Measurements from ENCODE around the gene KRTAP5-5.

- no peak for TF ChIP-seq ESRRG (CRISPR knock-in tag; IDR thresholded peaks at IDR 0.05)
- TF ChIP-seq BACH2 (CRISPR knock-in tag; IDR thresholded peaks at IDR 0.05; ENCODE audit: borderline replicate concordance), result no peak
- no peak for TF ChIP-seq OSR1 (CRISPR knock-in tag; IDR thresholded peaks at IDR 0.05)
- TF ChIP-seq, protein P1, sequence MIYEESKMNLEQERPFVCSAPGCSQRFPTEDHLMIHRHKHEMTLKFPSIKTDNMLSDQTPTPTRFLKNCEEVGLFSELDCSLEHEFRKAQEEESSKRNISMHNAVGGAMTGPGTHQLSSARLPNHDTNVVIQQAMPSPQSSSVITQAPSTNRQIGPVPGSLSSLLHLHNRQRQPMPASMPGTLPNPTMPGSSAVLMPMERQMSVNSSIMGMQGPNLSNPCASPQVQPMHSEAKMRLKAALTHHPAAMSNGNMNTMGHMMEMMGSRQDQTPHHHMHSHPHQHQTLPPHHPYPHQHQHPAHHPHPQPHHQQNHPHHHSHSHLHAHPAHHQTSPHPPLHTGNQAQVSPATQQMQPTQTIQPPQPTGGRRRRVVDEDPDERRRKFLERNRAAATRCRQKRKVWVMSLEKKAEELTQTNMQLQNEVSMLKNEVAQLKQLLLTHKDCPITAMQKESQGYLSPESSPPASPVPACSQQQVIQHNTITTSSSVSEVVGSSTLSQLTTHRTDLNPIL (CRISPR knock-in tag; IDR thresholded peaks at IDR 0.05; ENCODE audit: low read depth), result no peak
Measured at GRCh38 chr11:1597994-1598380, 31.6 kb upstream of the KRTAP5-5 start, which contains the start of gene KRTAP5-2.

All from SK-N-SH treated with all-trans-retinoic acid at 6 μM for 48 hours (cell line).